GM18870 (cell line): ENCODE results near the gene SRCIN1.

Experiments
- ATAC-seq: cut with Tn5 transposase; IDR thresholded peaks from one replicate; pipeline ENCODE4 v1.9.1; 2021; ENCODE audit warnings: moderate library complexity; ENCODE audit not compliant: unreplicated experiment

SRCIN1 gene

DNA sequence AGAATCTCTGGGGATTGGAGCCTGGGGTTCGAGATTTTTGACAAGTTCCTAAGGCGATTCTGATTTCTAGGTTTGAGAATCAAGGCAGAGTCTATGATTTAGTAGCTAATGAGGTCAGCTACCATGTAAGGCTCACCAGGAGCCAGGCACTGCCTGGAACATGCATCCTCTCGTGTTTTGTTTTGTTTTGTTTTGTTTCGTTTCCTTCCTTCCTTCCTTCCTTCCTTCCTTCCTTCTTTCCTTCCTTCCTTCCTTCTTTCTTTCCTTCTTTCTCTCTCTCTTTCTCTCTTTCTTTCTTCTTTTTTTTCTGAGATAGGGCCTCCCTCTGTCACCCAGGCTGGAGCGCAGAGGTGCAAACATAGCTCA is 39.1 kb downstream of the SRCIN1 start:
- no peak for ATAC-seq

DNA sequence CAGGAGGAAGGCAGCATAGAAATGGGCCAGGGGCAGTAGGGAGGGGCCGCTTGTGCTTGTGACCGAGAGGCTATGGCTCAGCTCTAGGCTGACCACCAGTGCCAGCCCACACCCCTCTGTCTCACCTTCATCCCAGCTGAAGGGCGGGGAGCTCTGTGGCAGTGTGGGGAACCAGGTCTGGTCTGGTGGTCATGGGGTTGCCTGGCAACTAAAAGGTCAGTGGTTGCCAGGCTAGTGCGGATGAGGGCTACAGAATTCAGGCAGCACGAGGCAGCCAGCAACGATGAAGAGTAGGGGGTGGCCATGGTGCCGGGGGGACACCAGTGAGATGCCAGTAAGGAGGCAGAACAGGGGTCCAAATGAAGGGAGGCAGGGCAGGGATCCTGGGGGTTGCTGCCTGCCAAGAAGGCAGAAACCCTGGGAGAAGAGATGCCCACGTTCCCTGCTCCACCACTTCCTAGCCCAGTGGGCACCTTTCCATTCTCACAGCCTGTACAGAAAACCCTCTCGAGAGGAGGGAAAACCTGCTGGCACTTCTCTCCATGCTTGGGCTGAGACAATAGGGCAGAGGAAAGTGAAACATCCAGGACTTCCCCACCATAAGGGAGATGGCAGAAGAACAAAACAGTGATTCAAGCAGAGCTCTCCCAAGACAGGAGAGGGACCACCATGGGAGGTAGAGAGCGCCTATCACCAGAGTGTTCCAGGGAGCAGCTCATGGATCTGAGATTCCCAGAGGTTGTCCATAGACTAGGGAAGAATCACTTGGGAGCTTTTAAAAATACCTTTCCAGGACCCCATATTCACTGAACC is 39.7 kb downstream of the SRCIN1 start:
- ATAC-seq: no peak

DNA sequence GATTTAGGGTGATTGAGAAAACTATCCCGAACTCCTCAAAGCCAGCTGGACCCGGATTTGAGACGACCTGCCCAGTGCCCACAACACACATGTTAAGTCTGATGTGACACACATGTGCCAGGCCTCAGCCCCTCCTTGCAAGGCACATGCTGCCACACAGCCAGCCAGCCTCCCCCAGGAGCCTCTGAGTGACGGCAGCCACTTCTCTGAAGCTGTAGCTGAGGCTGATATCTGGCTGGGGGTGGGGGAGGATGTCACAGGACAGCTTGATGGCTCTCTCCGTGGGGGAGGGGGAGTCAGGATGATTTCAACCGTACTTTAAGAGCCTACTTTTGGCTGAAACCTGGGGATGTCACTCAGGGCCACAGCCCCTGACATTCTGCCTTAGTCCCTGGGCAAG is 40.9 kb downstream of the SRCIN1 start:
- ATAC-seq: no peak

DNA sequence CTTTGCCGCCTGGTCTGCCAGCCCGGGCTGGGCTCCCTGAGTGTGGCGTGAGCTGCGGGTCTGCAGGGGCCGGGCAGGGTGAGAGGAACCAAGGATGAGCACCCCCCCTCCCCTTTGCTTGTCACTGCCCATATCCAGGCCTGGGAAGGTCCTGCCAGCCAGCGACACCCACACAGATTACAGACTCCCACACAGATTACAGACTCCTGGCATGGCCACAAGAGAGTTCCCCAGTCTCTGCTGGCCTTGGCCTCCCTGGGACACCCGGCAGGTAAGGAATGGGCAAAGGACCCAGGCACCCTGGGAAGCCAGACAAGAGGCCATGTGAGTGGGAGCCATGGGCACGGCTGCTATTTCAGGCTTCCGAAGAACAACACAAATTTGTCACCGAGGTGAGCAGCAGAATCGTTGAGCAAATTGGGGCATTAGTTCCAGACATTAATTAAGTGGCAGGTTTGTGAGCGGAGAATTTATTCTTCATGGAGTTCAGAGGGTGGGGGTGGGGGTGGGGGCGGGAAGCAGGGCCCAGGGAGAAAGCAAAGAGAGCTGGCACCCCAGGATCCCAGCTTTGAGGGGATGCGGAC is 41.4 kb downstream of the SRCIN1 start:
- no peak for ATAC-seq

DNA sequence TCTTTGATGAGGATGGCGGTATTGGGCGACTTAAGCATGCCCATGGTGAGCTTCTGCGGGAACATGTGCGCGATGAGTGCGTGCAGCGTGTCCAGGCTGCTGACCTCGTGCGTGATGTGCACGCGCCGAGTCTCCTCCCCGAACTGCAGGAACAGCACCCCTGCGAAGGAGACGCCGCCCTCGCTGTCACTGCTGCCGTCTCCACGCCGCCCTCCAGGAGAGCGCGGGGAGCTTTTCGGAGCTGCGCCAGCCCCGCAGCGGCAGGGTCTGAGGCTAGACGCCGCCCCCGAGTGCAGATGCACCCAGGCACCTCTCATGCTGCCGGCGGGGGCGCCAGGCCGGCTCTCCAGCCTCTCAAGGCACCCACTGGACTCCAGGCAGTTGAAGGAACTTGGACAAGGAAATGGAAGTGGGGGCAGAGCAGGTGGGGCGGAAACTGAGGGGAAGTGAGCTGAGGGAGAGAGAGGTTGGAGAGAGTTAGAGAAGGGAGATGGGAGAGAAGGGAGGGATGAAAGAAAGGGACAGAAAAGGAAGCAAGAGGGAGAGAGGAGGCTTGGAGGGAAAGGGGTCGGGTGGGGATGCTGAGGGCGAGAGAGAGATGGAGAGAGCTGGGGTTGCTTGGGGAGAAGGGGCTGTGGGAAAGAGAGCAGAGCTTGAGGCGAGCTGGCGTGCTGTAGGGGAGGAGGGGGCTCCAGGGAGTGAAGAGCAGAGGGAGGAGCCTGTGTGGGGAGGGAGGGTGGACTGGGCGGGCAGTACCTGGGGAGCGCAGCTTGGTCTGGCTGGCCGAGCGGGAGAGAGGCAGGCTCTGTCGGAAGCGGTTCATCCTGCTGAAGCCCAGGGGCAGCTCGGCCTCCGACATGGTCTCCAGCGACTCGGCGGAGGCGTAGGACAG is 42.1 kb downstream of the SRCIN1 start:
- ATAC-seq: no peak

DNA sequence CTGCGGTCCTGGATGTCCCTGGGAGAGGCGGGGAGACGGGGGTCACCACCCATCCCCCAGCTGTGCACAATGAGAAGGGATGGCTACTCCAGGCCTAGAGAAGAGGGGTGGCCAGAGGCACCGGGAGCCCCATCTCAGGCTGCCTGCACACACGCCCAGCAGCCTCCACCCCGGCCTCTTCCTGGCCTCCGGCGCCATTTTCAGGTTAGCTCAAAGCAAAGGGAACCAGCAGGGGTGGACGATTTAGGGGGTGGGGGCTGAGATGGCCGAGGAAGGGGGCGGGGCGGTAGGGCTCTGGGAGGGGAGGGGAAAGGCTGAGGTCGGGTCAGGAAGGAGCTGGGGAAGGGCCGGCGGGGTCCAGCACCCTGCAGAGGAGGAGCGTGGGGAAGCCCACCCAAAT is 42.8 kb downstream of the SRCIN1 start:
- no peak for ATAC-seq

DNA sequence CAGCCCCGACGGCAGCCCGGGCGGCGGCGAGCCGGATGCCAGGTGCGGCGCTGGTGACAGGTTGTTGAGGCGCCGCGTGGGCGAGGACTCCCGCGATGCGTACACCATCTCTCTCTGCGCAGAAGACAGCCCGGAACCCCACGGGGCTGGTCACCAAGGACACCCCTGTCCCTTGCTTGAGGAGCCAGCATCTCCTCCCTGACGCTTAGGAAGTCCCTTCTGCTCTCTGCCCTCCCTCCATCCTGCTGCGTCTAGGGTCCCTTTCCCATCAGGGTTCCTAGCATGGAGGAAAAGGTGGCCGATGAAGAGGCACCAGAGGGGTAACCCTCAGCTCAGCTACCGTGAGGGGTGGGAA is 43.6 kb downstream of the SRCIN1 start:
- ATAC-seq: no peak

DNA sequence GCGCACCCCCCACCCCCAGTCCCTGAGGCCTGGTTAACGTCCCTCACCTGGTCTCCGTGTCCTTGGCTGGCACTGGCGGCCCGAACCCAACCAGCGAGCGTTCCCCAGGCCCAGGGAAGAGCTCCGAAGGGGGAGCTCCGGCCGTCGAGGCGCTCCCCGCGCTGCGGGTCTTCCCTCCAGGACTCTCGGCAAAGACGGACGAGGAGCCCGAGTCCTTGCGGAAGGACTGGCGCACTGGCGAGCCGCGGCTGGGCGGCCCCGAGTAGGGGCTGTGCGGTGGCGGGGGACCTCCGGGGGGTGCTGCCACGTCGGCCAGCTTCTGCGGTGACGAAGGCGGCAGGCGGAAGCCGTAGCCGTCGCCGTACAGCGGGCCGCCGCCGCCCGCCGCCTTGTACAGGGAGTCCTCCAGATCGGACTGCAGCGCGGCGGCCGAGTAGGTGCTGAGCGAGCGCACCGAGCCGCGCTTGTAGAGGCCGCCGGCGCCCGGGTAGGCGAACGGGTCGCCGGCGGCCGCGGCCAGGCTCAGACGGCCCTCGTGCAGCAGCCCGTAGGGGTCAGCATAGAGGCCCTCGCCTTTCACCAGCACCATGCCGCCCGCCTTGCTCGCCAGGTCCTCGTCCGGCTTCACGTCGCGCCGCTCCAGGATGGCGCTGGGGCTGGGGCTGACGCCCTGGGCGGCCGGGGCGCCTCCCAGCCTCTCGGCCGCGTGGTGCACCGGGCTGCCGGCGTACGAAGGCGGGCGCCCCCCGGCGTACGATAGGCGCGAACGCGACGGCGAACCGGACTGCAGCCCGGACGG is 44.1 kb downstream of the SRCIN1 start:
- ATAC-seq: no peak

DNA sequence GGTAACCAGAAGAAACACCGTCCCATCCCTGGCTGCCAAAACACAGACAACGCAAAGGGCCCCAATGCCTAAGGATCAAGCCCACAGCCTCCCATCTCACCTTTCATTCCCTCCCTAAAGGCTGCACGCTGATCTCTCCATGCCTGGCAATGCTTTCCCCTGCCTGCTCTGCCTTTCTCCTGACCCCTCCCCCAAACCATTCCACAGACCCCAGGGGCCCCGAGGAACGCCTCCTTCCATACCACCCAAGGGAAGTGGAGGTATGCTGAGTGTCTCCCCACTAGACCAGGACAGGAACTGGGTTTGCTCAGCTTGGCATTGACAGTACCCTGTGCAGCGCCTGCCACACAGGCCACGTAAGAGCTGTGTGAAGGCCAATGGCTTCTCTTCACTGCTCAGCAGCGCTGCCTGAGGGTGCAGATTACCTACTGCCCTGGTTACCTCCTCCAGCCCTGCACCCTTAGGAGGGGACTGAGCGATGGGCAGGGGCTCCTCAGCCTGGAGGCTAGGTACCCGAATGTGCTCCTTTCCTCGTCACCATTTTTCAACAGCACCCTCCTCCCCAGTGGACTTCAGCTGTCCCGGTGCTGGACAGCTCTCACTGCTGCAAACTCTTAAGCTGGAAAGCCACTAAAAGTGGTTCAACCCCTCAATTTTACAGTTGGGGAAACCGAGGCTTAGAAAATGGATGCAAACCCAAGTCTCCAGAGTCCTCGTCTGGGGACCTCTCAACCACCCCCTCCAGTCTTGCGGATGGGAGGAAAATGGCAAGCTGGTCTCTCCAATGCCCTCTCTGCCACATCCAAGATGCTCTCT is 45.0 kb downstream of the SRCIN1 start:
- ATAC-seq: no peak

DNA sequence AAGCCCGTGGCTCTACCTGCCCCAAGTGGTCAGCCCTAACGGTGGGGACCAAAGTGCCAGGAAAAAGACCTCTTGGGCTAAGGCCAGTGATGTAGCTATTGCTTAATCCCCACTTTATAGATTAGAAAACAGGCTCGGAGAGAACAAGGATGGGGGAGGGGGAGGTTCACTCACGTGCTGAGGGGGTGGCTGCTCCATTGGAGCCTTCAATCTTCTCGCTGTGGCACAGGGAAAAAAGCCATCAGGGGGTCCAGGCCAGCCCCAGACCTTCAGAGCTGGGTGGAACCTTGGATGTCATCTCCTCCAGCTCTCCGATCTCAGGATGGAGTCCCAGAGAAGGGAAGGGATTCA is 45.9 kb downstream of the SRCIN1 start:
- ATAC-seq: no peak

DNA sequence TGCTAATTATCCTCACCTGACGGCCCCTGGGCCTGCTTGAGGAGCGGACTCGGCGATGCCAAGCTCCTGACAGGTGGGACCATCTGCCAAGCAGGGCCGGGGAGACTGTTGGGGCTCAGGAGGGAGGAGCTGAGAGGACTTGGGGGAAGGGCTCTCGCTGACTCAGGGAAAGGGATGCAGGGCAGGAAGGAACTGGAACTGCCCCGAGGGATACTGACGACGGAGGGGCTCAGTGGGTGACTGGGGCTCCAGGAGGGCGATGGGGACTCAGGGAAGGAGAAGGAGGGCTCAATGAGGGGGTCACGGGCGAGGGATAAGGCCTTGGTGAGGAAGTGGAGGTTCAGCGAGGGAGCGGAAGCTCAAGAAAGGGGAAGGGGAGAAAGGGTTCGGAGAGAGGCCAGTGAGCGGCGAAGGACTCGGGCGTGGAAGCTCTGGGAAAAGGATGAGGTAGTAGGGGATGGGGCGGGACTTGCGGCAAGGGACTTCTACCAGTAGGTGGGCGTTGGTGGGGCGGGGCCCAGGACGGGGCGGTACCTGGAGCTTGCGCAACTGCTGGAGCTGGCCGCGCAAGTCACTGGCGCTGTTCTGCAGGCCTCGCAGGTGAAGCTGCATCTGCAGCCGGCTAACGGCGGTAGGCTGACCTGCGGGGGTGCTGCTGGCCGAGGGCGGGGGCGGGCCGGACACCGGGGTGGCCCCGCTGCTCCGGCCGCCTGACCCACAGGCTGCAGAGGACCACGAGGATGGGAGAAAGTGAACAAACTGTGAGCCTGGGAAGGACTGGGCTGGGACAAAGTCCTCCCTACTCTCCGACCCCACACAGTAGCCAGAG is 46.5 kb downstream of the SRCIN1 start:
- ATAC-seq: no peak

DNA sequence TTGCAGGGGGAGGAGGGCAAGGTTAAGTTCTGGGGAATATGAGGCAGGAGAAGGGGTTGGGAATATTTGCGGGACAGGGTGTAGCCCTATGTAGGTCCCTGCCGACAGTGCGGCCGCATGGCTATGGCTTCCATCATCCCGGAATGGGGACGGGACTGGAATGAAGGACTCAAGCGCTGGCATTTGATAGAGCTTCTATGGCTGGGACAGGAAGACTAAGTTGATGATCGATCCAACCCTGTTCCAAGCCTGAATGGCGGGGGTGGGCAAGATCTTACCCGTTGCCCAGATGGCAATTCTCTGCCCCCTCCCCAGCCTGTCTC is 47.1 kb downstream of the SRCIN1 start:
- no peak for ATAC-seq

DNA sequence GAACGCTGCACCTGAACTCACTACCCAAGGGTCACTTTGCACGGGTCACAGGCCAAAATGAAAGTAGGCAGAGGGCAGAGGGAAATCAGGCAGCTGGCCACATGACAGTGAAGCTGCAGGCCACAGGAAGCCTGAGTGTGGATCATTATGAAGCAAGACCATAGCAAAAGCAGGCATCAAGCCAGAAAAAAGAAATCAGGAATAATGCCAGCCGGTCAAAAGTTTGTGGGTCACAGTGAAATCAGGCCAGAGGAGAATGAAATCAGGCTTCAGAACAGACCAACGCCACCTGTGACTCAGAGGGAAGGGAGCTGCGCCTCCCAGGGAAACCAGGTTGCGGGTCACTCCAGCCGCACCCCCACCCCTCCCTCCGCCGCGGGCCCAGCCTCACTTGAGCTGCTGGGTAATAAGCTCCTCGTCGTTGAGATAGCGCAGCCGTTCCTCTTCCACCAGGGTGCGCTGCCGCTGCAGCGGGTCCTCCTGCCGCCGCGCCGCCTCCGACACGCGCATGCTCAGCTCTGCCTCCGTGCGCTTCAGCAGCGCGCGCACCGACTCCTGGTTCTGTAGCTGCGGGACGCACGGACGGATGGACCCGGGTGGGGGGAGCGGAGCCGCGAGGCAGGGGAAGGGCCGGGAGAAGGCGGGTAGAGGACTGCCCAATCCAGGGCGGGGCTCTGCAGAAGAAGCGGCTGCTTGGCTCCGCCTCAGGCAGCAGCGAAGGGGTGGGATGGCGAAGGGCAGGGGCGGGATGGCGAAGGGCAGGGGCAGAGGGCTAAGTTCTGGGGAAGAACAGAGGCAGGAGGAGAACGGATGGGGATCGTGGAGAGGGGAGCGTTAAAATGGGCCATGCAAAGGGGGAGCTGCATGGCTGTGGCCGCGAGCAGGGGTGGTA is 47.7 kb downstream of the SRCIN1 start:
- no peak for ATAC-seq

DNA sequence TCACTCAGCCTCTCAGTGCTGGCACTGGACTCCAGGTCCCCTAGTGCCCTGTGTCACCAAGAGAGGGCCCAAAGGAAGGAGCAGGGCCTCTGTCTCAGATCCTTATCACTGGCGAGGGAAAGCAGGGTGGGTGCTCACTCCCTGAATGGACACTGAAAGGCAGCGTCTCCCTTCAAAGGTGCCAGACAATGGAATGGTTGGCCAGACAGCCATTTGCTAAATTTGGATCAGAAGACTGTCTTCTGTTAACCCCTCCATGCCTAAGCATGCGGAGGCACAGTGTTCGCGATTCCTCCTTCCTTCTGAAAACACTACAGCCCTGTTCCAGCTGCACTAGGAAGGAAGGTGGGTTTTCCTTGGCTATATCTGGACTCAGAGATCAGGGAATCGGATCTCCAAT is 48.4 kb downstream of the SRCIN1 start:
- no peak for ATAC-seq

DNA sequence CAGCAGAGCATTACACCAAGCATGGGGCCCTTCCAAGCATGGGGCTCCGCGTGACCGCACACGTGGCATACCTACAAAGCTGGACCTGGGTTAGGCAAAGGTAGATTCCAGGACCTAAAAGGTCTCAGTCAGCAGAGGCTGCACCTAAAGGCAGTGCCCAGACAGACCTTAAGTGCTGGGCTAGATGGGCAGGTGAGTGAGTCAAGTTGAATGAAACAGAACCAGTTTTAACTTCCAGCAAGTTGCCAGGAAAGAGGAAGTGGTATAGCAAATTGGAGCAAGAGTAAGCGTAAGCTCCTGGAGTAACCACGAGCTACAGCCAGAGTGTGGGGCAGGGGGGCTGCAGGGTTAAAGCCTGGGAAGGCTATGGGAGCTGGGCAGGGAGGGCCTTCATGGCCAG is 49.5 kb downstream of the SRCIN1 start:
- ATAC-seq: no peak

DNA sequence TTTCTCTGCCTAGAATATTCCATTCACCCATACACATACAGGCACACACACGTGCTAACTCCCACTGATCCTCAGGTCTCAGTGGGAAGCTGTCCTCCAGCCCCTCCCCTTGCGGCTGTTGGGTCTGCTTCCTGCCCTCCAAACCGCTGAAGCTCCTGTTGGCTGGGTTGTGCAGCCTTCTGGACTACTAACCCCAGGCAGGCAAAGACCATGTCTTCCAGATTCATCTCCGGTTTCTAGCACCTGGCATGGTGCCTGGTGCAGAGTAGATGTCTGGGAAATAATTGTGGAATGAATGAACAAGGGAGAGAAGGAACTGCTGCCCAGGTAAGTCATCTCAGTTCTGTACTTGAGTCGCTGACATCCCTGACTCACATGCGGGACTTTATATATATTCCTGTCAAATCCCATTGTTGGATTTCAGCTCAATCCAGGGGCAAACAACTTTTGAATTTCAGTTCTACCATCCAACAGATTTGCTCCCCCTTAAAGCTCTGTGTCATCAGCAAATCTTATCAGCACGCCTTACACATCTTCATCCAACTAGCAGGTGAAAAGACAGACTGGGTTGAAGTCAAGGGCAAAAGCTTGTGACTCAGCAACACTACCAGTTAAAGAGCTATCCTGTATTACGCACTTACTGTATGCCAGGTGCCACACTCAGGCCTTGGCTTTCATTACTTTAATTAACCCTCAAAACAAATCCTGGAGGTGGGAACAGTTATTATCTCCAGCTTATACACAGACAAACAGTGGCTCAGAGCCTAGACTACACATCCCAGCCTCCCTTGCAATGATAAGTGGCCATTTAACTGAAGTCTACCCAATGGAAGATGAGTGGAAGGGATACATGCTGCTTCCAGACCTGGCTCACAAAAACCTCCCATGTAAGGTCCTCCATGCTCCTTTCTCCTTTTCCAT is 51.1 kb downstream of the SRCIN1 start:
- ATAC-seq: no peak

DNA sequence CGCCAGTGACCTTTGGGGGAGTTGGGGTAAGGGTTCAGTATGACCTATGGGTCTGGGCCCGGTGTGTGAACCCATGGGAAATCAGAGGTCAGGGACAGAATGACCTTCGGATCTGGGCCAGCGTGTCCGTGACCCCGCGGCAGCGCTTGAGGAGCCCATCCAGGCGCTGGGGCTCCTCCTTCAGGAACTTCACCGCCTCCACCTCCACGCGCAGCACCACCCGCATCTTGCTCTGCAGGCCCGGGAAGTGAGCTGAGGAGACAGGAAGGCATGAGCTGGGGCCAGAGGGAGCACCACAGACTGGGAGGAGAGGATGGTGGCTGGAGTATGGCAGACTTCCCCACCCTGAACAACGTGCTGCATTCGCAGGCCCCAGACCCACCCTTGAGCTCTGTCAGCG is 53.4 kb downstream of the SRCIN1 start:
- ATAC-seq: no peak

DNA sequence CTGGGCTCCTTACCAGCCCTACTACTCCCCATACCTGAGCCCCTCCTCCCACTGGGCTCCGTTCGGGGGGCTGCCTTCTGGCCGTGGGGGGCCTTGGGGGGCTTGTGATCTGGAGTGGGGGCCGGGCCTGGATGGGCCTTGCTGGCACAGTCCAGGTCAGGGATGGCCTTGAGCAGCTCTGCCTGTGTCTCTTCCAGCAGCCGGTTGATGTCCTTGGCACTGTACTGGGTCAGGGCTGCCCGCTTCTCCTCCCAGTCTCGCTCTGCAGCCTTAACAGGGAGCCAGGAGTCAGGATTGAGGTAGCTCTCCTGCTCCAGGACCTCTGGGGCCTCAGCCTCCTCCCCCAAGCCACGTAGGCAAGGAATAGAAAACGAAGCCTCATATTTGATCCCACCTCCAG is 54.6 kb downstream of the SRCIN1 start:
- no peak for ATAC-seq
